GM13977 (cell line): ENCODE data around the gene SYDE1.

Source experiments
- DNase-seq: peaks from one replicate; pipeline ENCODE4 v3.0.0; 2012; ENCODE audit warnings: low spot score
- in situ Hi-C: fragments of 300-500 bp; cut with MboI; formaldehyde crosslinking; loops from one replicate; pipeline ENCODE4 v1.12.0; 2022; ENCODE audit warnings: low sequenced_read_pairs, low pct_unique_long_range_greater_than_20kb, mixed read lengths, inconsistent platforms; ENCODE audit not compliant: unreplicated experiment
- TF ChIP-seq, protein P1 (sequence below): IDR thresholded peaks from 2 replicates; pipeline ENCODE4 v1.5.1; 2012; ENCODE audit warnings: mild to moderate bottlenecking, control low read depth; ENCODE audit not compliant: insufficient read depth; ENCODE audit errors: extremely low read depth, missing control alignments

The SYDE1 gene

DNA sequence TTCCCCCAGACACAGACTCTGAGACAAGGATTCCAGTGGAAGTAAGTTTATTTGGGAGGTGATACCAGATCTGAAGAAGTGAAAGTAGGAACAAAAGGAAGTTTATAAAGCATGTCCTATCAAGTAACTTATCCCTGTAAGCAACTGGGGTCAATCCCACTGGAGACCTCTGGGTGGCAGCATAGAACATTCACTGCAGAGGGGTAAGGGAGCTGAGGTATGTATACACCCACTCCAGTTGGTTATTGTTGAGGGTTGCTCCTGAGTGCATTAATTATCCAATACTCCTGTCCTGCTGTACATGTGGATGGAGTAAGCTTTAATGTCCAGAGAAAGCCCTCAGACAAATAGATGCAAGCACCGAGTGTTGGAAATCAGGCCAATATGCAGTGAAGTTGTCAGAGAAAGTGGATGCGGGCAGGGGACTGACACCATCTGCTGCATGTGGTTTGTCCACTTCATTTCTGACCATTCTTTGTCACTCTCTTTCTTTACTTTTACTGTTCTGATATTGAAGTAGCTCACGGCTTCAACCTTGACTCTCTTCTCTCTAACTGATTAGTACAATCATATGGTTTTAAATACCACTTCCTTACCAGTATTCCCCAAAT lies 46.9 kb downstream of the SYDE1 start:
- in situ Hi-C loops = no loop called here
- no peak for DNase-seq
- TF ChIP-seq, protein P1, sequence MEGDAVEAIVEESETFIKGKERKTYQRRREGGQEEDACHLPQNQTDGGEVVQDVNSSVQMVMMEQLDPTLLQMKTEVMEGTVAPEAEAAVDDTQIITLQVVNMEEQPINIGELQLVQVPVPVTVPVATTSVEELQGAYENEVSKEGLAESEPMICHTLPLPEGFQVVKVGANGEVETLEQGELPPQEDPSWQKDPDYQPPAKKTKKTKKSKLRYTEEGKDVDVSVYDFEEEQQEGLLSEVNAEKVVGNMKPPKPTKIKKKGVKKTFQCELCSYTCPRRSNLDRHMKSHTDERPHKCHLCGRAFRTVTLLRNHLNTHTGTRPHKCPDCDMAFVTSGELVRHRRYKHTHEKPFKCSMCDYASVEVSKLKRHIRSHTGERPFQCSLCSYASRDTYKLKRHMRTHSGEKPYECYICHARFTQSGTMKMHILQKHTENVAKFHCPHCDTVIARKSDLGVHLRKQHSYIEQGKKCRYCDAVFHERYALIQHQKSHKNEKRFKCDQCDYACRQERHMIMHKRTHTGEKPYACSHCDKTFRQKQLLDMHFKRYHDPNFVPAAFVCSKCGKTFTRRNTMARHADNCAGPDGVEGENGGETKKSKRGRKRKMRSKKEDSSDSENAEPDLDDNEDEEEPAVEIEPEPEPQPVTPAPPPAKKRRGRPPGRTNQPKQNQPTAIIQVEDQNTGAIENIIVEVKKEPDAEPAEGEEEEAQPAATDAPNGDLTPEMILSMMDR = peak; percentile 37

DNA sequence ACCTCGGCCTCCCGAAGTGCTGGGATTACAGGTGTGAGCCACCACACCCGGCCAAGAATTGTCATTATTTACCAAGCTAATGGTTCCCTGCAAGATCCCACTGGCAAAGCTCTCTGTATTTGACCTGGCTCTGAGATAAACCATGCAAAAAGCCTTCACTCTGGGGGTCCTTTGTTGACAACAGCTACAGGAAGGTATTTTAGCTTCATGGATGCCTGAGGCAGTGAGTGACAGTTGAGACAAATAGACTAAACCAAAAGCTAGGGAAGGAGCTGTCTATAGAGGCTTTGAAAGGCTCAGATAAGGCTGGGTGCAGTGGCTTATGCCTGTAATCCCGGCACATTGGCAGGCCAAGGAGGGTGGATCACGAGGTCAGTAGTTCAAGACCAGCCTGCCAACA lies 48.1 kb downstream of the SYDE1 start:
- no peak for DNase-seq
- in situ Hi-C loops = no loop called here
- TF ChIP-seq, protein P1 = no peak

DNA sequence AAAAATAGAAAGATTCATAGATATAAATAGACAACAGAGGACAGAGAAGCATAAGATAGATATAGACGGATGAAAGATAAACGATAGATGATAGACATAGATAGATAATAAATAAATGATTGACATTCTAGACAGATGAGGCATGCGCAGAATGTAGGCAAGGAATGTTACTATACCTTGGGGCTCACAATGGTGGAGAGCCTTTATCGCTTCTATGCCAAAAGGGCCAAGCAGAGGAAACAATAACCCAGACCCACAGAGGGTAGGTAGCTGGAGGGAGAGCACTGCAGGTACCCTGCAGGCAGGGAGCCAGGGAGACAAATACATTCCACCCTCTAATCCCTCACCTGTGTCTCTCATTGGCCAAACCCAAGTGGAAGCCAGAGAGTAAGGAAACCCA lies 49.2 kb downstream of the SYDE1 start:
- in situ Hi-C loops = no loop called here
- DNase-seq = no peak
- TF ChIP-seq, protein P1 = no peak

DNA sequence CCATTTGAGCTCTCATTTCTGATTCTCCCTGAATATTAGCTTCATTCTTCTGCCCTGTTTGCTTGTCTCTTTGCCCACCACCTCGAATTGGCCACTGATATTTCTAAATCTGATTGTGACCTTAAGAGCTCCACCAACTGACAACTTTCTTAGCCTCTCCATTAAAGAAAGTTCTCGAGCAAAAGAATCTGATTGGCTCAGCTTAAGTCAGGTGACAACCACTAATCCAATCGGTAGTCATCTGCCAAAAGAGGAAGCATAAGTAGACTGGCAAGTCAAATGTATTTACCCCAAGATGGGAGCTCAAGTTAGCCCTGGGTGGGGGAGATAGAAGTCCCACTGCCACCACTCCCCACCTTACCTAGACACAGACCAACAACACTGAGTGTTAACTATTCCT lies 52.0 kb downstream of the SYDE1 start:
- TF ChIP-seq, protein P1 = no peak
- DNase-seq = no peak
- in situ Hi-C loops = no loop called here

DNA sequence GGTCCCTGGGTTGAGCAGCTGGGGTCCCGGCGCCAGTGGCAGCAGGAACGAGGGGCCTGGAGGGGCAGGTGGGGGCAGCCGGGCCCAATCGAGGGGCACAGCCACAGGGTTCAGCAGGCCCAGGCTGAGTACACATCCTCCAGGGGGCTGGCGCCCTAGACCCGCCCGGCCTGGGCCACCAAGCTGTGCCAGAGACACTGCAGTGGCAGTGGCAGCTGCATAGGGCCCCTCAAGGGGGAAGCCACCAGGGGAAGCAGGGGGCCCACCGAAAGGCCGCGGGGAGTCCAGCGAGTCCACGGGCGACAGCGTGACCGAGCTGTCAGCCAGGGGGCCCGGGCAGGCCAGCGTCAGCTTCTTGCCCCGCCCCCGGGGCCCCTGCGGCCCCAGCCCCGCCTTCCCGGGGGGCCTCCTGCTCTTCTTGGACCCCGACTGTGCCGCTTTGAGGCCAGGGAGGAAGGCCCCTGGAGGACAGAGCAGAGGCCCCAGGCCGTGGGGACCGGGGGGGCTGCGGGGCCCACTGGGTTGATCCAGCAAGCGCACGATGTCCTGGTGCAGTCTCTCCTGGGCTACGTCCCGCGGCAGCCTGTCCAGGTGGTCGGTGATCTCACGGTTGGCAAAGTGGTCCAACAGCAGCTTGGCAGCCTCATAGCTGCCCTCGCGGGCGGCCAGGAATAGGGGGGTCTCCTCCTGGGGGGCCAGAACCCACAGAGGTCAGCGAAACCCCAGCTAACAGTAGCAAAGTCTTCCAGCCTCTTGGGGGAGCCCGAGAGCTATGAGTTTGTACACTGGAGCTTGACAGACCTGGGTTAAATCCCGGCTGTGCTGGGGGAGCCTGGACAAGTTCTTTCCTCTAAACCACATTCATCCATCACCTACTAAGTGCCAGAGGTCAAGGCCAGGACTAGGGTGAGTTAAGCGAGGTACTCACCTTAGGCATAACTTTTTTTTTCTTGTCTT lies 54.1 kb downstream of the SYDE1 start:
- in situ Hi-C loops = no loop called here
- TF ChIP-seq, protein P1 = peak; percentile 60
- peak; percentile 76 for DNase-seq
